Ishikawa (cell line): Measurements from ENCODE around the gene CBX6.

Experiments
- CEBPB ChIP-seq: IDR thresholded peaks from 2 replicates; pipeline ENCODE4 v1.6.1; 2012
- CREB1 ChIP-seq: IDR thresholded peaks from 2 replicates; pipeline ENCODE4 v1.6.1; 2012; ENCODE audit warnings: low read depth
- EGR1 ChIP-seq: IDR thresholded peaks from 2 replicates; pipeline ENCODE4 v1.6.1; 2012
- EP300 ChIP-seq: IDR thresholded peaks from 2 replicates; pipeline ENCODE4 v1.6.1; 2012; ENCODE audit warnings: borderline replicate concordance
- FOXM1 ChIP-seq: IDR thresholded peaks from 2 replicates; pipeline ENCODE4 v1.6.1; 2012; ENCODE audit warnings: low read depth, borderline replicate concordance
- MAX ChIP-seq: IDR thresholded peaks from 2 replicates; pipeline ENCODE4 v1.6.1; 2012
- NFIC ChIP-seq: IDR thresholded peaks from 2 replicates; pipeline ENCODE4 v1.6.1; 2012
- RAD21 ChIP-seq: IDR thresholded peaks from 2 replicates; pipeline ENCODE4 v1.6.1; 2012; ENCODE audit warnings: low read depth
- REST ChIP-seq: IDR thresholded peaks from 2 replicates; pipeline ENCODE4 v1.6.1; 2012; ENCODE audit warnings: low read depth, mild to moderate bottlenecking
- TAF1 ChIP-seq: IDR thresholded peaks from 2 replicates; pipeline ENCODE4 v1.6.1; 2012; ENCODE audit warnings: low read depth, mild to moderate bottlenecking
- TCF12 ChIP-seq: IDR thresholded peaks from 2 replicates; pipeline ENCODE4 v1.6.1; 2012; ENCODE audit warnings: low read depth
- TEAD4 ChIP-seq: IDR thresholded peaks from 2 replicates; pipeline ENCODE4 v1.6.1; 2012
- YY1 ChIP-seq: IDR thresholded peaks from 2 replicates; pipeline ENCODE4 v1.6.1; 2012; ENCODE audit warnings: low read depth
- ZBTB7A ChIP-seq: IDR thresholded peaks from 2 replicates; pipeline ENCODE4 v1.6.1; 2012; ENCODE audit warnings: low read depth
- TF ChIP-seq, protein P1 (sequence below): IDR thresholded peaks from 2 replicates; pipeline ENCODE4 v1.6.1; 2012

CBX6 gene

DNA sequence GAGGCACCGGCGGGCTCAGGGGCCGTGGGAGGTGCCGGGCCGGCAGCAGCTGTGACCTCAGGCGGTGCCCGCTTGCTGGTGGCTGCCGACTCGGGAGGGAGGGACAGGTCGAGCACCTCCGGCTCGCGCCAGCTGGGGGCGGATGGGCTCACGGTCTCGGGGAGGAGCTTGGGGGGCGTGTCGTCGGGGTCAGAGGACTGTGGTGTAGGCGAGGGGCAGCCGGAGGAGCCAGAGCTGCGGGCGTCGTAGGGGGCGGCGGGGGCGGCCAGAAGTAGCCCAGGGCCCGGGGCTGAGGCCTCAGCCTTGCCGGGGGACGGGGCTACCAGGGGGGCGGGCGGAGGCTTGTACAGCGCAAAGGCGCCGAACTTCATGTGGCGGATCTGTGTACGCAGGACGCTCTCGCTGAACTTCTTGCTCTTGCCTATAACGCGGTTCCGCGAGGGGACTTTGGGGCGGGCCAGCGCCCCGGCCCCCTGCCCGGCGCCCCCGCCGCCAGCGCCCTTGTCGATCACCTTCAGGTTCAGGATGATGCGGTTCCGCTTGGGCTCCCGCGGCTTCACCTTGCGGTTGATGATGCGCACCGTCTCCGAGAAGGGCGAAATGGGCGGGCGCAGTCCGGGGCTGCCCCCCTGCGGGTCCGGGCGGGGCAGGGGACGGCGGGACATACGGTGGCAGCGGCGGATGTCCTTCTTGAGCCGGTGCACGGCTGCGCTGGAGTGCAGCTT is 5.5 kb downstream of the CBX6 start:
- no peak for TF ChIP-seq NFIC

GRCh38 chr22:38866024-38866398 is 6.0 kb downstream of the CBX6 start:
- TF ChIP-seq CREB1 (no peak), MAX (no peak)

DNA sequence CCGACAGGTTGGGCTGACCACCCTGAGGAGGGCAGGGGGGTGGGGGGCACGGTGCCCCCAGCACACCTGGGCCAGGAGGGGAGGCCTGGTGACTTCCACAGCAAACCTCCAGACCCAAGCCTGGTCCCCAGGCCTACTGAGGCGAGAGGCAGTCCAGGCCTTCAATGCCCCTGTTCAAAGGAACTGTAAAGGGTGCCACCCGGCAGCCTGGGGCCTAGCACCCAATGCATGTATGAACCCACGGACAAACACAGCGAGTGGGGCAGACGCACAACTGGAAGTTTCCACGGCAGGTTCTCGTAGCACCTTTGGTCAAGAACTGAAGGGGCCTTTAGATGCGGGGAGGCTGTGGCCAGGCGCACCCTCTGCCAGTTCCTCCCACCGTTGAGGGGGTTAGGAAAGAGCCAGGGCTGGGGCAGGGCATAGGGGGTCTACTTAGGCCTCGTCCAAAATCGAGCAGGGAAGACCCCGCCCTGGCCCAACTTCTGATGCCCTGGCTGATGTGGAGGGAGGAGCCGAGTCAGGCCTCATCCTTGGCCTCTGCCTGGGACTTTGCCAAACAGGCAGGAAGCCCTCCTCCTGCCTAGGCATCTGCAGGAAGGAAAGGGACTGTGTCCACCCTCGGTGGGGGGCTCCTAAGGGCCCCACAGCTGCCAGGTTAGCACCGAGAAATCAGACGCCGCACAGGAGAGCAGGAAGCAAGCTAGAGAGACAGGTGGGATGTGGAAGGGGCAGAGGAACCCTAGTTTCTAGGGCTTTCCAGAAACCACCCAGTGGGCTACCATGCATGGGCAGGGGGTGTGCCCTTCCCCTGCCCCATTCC is 6.6 kb downstream of the CBX6 start:
- TF ChIP-seq ZBTB7A (no peak), RAD21 (no peak), MAX (no peak), YY1 (no peak), REST (no peak), TEAD4 (no peak), TAF1 (no peak), CREB1 (no peak), EP300 (no peak), TCF12 (no peak), NFIC (no peak), EGR1 (no peak), CEBPB (no peak), FOXM1 (no peak)
- TF ChIP-seq, protein P1, sequence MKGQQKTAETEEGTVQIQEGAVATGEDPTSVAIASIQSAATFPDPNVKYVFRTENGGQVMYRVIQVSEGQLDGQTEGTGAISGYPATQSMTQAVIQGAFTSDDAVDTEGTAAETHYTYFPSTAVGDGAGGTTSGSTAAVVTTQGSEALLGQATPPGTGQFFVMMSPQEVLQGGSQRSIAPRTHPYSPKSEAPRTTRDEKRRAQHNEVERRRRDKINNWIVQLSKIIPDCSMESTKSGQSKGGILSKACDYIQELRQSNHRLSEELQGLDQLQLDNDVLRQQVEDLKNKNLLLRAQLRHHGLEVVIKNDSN, result no peak

- TF ChIP-seq TCF12 (no peak), MAX (no peak), YY1 (no peak), NFIC (no peak), EP300 (no peak), TEAD4 (no peak), CREB1 (no peak), CEBPB (no peak), RAD21 (no peak), ZBTB7A (no peak)
- TF ChIP-seq, protein P1, result no peak
Observed at GRCh38 chr22:38864361-38865191, 7.4 kb downstream of the CBX6 start.

GRCh38 chr22:38863531-38864131 is 8.4 kb downstream of the CBX6 start:
- TF ChIP-seq, protein P1, result no peak
- TF ChIP-seq RAD21, result no peak
- no peak for TF ChIP-seq REST
- no peak for TF ChIP-seq EGR1
- TF ChIP-seq NFIC, result no peak
- TF ChIP-seq CREB1, result no peak
- no peak for TF ChIP-seq ZBTB7A
- TF ChIP-seq TAF1, result no peak
- no peak for TF ChIP-seq TCF12
- no peak for TF ChIP-seq EP300
- no peak for TF ChIP-seq TEAD4
- TF ChIP-seq YY1, result no peak
- no peak for TF ChIP-seq FOXM1
- TF ChIP-seq CEBPB, result no peak
- TF ChIP-seq MAX, result no peak
